ENCODE data around the gene MYOM3. TPM values are rescaled to one million over a fixed set of nuclear protein-coding genes. Genes with fewer than 3 reads are reported as not detected.

MYOM3 gene
- total and polyA plus RNA-seq, 11 donors: 76.7 to 379 (median 288) TPM

- Histone ChIP-seq H3K27ac (no peak overlapping the region), H3K4me3 (no peak overlapping the region), H3K27me3 (no peaks in the 10 kb centered on the region), H3K4me1 (peaks cover 0 to 13% (median 5%) of the 10 kb centered on the region in 12 donors), H3K9me3 (peaks cover 0 to 4% (median 0%) of the 10 kb centered on the region in 12 donors), H3K36me3 (no peaks in the 10 kb centered on the region)
- no peak for TF ChIP-seq POLR2A (IDR thresholded peaks at IDR 0.05)
- TF ChIP-seq, protein P1, sequence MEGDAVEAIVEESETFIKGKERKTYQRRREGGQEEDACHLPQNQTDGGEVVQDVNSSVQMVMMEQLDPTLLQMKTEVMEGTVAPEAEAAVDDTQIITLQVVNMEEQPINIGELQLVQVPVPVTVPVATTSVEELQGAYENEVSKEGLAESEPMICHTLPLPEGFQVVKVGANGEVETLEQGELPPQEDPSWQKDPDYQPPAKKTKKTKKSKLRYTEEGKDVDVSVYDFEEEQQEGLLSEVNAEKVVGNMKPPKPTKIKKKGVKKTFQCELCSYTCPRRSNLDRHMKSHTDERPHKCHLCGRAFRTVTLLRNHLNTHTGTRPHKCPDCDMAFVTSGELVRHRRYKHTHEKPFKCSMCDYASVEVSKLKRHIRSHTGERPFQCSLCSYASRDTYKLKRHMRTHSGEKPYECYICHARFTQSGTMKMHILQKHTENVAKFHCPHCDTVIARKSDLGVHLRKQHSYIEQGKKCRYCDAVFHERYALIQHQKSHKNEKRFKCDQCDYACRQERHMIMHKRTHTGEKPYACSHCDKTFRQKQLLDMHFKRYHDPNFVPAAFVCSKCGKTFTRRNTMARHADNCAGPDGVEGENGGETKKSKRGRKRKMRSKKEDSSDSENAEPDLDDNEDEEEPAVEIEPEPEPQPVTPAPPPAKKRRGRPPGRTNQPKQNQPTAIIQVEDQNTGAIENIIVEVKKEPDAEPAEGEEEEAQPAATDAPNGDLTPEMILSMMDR (IDR thresholded peaks at IDR 0.05): no peak
- intact Hi-C loops (cut with DNase I): no loop called here
- WGBS, 4 donors: 87 to 90% (median 88%) methylated on average over 11 of the region's 11 CpGs
- ATAC-seq (no peak), DNase-seq (no peak)
Observed at GRCh38 chr1:24139841-24140425, 28.0 kb upstream of the MYOM3 start.

- WGBS, 4 donors: 67 to 76% (median 74%) methylated on average over 2 of the region's 2 CpGs
- intact Hi-C loops (cut with DNase I): no loop called here
Observed at GRCh38 chr1:24139222-24139489, 27.2 kb upstream of the MYOM3 start.

GRCh38 chr1:24138476-24139221 is 26.7 kb upstream of the MYOM3 start:
- H3K36me3 ChIP-seq: no peaks in the 10 kb centered on the region
- no peak for DNase-seq
- no peak overlapping the region for H3K27ac ChIP-seq
- H3K4me1 ChIP-seq: peaks cover 0 to 13% (median 4%) of the 10 kb centered on the region in 12 donors
- no peak for ATAC-seq
- 65 to 69% (median 67%) methylated on average over 13 of the region's 13 CpGs for WGBS, 4 donors
- TF ChIP-seq, protein P1 (IDR thresholded peaks at IDR 0.05): no peak
- TF ChIP-seq POLR2A (IDR thresholded peaks at IDR 0.05): no peak
- intact Hi-C loops (cut with DNase I): no loop called here
- no peaks in the 10 kb centered on the region for H3K27me3 ChIP-seq
- peaks cover 0 to 4% (median 0%) of the 10 kb centered on the region in 12 donors for H3K9me3 ChIP-seq
- H3K4me3 ChIP-seq: no peak overlapping the region

More at GRCh38 chr1:24139222-24139489, 27.2 kb upstream of the MYOM3 start:
- H3K4me1 ChIP-seq: peaks cover 0 to 13% (median 5%) of the 10 kb centered on the region in 12 donors
- no peak for ATAC-seq
- TF ChIP-seq, protein P1 (IDR thresholded peaks at IDR 0.05): no peak
- no peak for TF ChIP-seq POLR2A (IDR thresholded peaks at IDR 0.05)
- no peaks in the 10 kb centered on the region for H3K36me3 ChIP-seq
- H3K9me3 ChIP-seq: peaks cover 0 to 4% (median 0%) of the 10 kb centered on the region in 12 donors
- no peaks in the 10 kb centered on the region for H3K27me3 ChIP-seq
- no peak overlapping the region for H3K27ac ChIP-seq
- DNase-seq: no peak
- H3K4me3 ChIP-seq: no peak overlapping the region

GRCh38 chr1:24136956-24137539 is 25.1 kb upstream of the MYOM3 start:
- intact Hi-C loops (cut with DNase I): no loop called here
- WGBS, 4 donors: 79 to 86% (median 82%) methylated on average over 14 to 15 of the region's 15 CpGs
- Histone ChIP-seq H3K36me3 (no peaks in the 10 kb centered on the region), H3K4me3 (no peak overlapping the region), H3K9me3 (peaks cover 0 to 4% (median 0%) of the 10 kb centered on the region in 12 donors), H3K4me1 (no peaks in the 10 kb centered on the region), H3K27ac (no peak overlapping the region), H3K27me3 (no peaks in the 10 kb centered on the region)
- ATAC-seq: no peak
- TF ChIP-seq, protein P1 (IDR thresholded peaks at IDR 0.05): no peak
- TF ChIP-seq POLR2A (IDR thresholded peaks at IDR 0.05): no peak
- DNase-seq: no peak

Data from heart left ventricle (tissue), 16 donors.